Sciatic nerve (tissue), 2 donors: ENCODE data around the gene ACO2. TPM values are rescaled to one million over a fixed set of nuclear protein-coding genes. Genes with fewer than 3 reads are reported as not detected.

Source experiments
- ATAC-seq: fragments of 200-7000 bp; cut with Tn5 transposase; one replicate; pipeline ENCODE4 v1.9.1; 2020; ENCODE audit warnings: mild to moderate bottlenecking, moderate library complexity
- DNase-seq: peaks from one replicate; pipeline ENCODE4 v3.0.0-alpha.2; 2020; ENCODE audit warnings: low spot score
- intact Hi-C: fragments of 100-400 bp; cut with DNase I; formaldehyde crosslinking; loops from one replicate; pipeline ENCODE4 v1.14.2; 2022
- total RNA-seq: library from RNA; stranded (reverse); fragmentation: NEBNext Ultra II Directional; extraction: Animal tissue kit (Norgen Biotek cat#: 25700); gene quantifications from one replicate; pipeline ENCODE4 v1.2.1, GENCODE V29; 2021
- donor health status: DM: no; HTN: no; CAD: no.
- donor health status: DM: no; HTN: no; CAD: no.

The ACO2 gene
- total RNA-seq, 1 donor from 2014 or later = 68.0 TPM

GRCh38 chr22:41512421-41513194 lies 43.7 kb downstream of the ACO2 start:
- intact Hi-C loops = no loop called here
- ATAC-seq (peak; percentile 65), DNase-seq (no peak)

- intact Hi-C loops = no loop called here
- ATAC-seq = peak; percentile 19
Observed at GRCh38 chr22:41513391-41513790, 44.5 kb downstream of the ACO2 start.

GRCh38 chr22:41516462-41516861 lies 47.5 kb downstream of the ACO2 start:
- DNase-seq (no peak), ATAC-seq (no peak)
- intact Hi-C loops = loop anchor here (5.0 kb wide), 1 partner anchor 114 kb away; no protein-coding TSS in a partner anchor

More at GRCh38 chr22:41513391-41513790, 44.5 kb downstream of the ACO2 start:
- DNase-seq = no peak

- peak; percentile 59 for ATAC-seq
- DNase-seq = peak; percentile 90
- intact Hi-C loops = loop anchor here (5.0 kb wide), 1 partner anchor 115 kb away; no protein-coding TSS in a partner anchor
Observed at GRCh38 chr22:41517172-41518047, 48.5 kb downstream of the ACO2 start.

GRCh38 chr22:41518048-41518347 lies 49.1 kb downstream of the ACO2 start:
- ATAC-seq = no peak
- intact Hi-C loops = loop anchor here (5.0 kb wide), 1 partner anchor 116 kb away; no protein-coding TSS in a partner anchor

GRCh38 chr22:41521126-41521525 lies 52.2 kb downstream of the ACO2 start:
- ATAC-seq (no peak), DNase-seq (no peak)
- intact Hi-C loops = no loop called here

More at GRCh38 chr22:41518048-41518347, 49.1 kb downstream of the ACO2 start:
- DNase-seq = no peak

- DNase-seq = no peak
- no peak for ATAC-seq
- intact Hi-C loops = no loop called here
Observed at GRCh38 chr22:41522813-41523212, 53.9 kb downstream of the ACO2 start.

GRCh38 chr22:41523464-41524221 lies 54.7 kb downstream of the ACO2 start:
- intact Hi-C loops = no loop called here
- DNase-seq = no peak
- ATAC-seq = peak; percentile 58

GRCh38 chr22:41524251-41524661 lies 55.3 kb downstream of the ACO2 start:
- ATAC-seq = peak; percentile 71
- peak; percentile 82 for DNase-seq
- intact Hi-C loops = no loop called here

GRCh38 chr22:41524809-41525449 lies 56.0 kb downstream of the ACO2 start:
- DNase-seq = no peak
- ATAC-seq = peak; percentile 53
- intact Hi-C loops = no loop called here

- ATAC-seq (no peak), DNase-seq (no peak)
- intact Hi-C loops = no loop called here
Observed at GRCh38 chr22:41525450-41526225, 56.7 kb downstream of the ACO2 start.

- DNase-seq (no peak), ATAC-seq (no peak)
- intact Hi-C loops = no loop called here
Observed at GRCh38 chr22:41526226-41526829, 57.4 kb downstream of the ACO2 start.

GRCh38 chr22:41526830-41527799 lies 58.2 kb downstream of the ACO2 start:
- ATAC-seq = peak; percentile 41
- intact Hi-C loops = no loop called here
- DNase-seq = no peak

GRCh38 chr22:41528132-41528766 lies 59.3 kb downstream of the ACO2 start:
- intact Hi-C loops = no loop called here
- DNase-seq (no peak), ATAC-seq (no peak)

GRCh38 chr22:41528938-41529561 lies 60.1 kb downstream of the ACO2 start:
- intact Hi-C loops = no loop called here
- ATAC-seq = no peak
- no peak for DNase-seq
